ENCODE data around the gene ESYT3. TPM values are rescaled to one million over a fixed set of nuclear protein-coding genes. Genes with fewer than 3 reads are reported as not detected.
A peak's percentile ranks its signal among the peaks of the same experiment; 100 is the strongest.

Gene ESYT3
- total RNA-seq, 4 donors from 2014 or later: 1.4 to 30.8 (median 4.9) TPM

GRCh38 chr3:138398791-138399575, 35.4 kb upstream of the ESYT3 start:
- H3K36me3 ChIP-seq: no peaks in the 10 kb centered on the region
- intact Hi-C loops (cut with DNase I; ENCODE audit: low total_unique reads): no loop called here
- TF ChIP-seq CTCF (IDR thresholded peaks at IDR 0.05): no peak
- TF ChIP-seq POLR2A (IDR thresholded peaks at IDR 0.05): no peak

GRCh38 chr3:138399766-138400165, 34.6 kb upstream of the ESYT3 start:
- Histone ChIP-seq H3K27me3 (no peaks in the 10 kb centered on the region), H3K36me3 (no peaks in the 10 kb centered on the region), H3K27ac (peak overlapping the region in 1 of 2 donors; percentile 41), H3K9me3 (no peaks in the 10 kb centered on the region), H3K4me3 (no peak overlapping the region), H3K4me1 (no peaks in the 10 kb centered on the region)
- DNase-seq: no peak
- TF ChIP-seq CTCF (IDR thresholded peaks at IDR 0.05) (no peak), POLR2A (IDR thresholded peaks at IDR 0.05) (no peak)
- intact Hi-C loops (cut with DNase I; ENCODE audit: low total_unique reads): loop anchor here (10.0 kb wide), 1 partner anchor 65 kb away; no protein-coding TSS in a partner anchor

More at GRCh38 chr3:138398791-138399575, 35.4 kb upstream of the ESYT3 start:
- Histone ChIP-seq H3K4me1 (no peaks in the 10 kb centered on the region), H3K9me3 (no peaks in the 10 kb centered on the region), H3K27ac (peak overlapping the region in 1 of 2 donors; percentile 22), H3K4me3 (no peak overlapping the region), H3K27me3 (no peaks in the 10 kb centered on the region)
- no peak for DNase-seq

GRCh38 chr3:138400651-138401070, 33.8 kb upstream of the ESYT3 start:
- DNase-seq: no peak
- H3K4me3 ChIP-seq: no peak overlapping the region
- H3K27ac ChIP-seq: no peak overlapping the region
- no peaks in the 10 kb centered on the region for H3K36me3 ChIP-seq
- TF ChIP-seq CTCF (IDR thresholded peaks at IDR 0.05) (no peak), POLR2A (IDR thresholded peaks at IDR 0.05) (no peak)
- H3K27me3 ChIP-seq: no peaks in the 10 kb centered on the region
- no peaks in the 10 kb centered on the region for H3K4me1 ChIP-seq
- intact Hi-C loops (cut with DNase I; ENCODE audit: low total_unique reads): loop anchor here (10.0 kb wide), 1 partner anchor 66 kb away; no protein-coding TSS in a partner anchor
- no peaks in the 10 kb centered on the region for H3K9me3 ChIP-seq

GRCh38 chr3:138401834-138402233, 32.6 kb upstream of the ESYT3 start:
- Histone ChIP-seq H3K27me3 (no peaks in the 10 kb centered on the region), H3K27ac (no peak overlapping the region), H3K36me3 (no peaks in the 10 kb centered on the region), H3K4me3 (no peak overlapping the region), H3K9me3 (no peaks in the 10 kb centered on the region), H3K4me1 (no peaks in the 10 kb centered on the region)
- no peak for TF ChIP-seq CTCF (IDR thresholded peaks at IDR 0.05)
- no peak for TF ChIP-seq POLR2A (IDR thresholded peaks at IDR 0.05)
- intact Hi-C loops (cut with DNase I; ENCODE audit: low total_unique reads): loop anchor here (10.0 kb wide), 1 partner anchor 67 kb away; no protein-coding TSS in a partner anchor
- no peak for DNase-seq

- Histone ChIP-seq H3K27me3 (no peaks in the 10 kb centered on the region), H3K27ac (no peak overlapping the region), H3K4me1 (no peaks in the 10 kb centered on the region), H3K9me3 (no peaks in the 10 kb centered on the region), H3K4me3 (no peak overlapping the region), H3K36me3 (no peaks in the 10 kb centered on the region)
- intact Hi-C loops (cut with DNase I; ENCODE audit: low total_unique reads): loop anchor here (10.0 kb wide), 1 partner anchor 69 kb away; no protein-coding TSS in a partner anchor
- TF ChIP-seq POLR2A (IDR thresholded peaks at IDR 0.05) (no peak), CTCF (IDR thresholded peaks at IDR 0.05) (no peak)
- no peak for DNase-seq
Measured at GRCh38 chr3:138404121-138404520, 30.3 kb upstream of the ESYT3 start.

Measured in uterus (tissue), 4 donors.